DMS153 (cell line): Measurements from ENCODE around the gene SEMA3D.

ENCODE experiments used
- DNase-seq: peaks from one replicate; lab custom pipeline; 2025; lab: John Stamatoyannopoulos, UW

SEMA3D gene

DNA sequence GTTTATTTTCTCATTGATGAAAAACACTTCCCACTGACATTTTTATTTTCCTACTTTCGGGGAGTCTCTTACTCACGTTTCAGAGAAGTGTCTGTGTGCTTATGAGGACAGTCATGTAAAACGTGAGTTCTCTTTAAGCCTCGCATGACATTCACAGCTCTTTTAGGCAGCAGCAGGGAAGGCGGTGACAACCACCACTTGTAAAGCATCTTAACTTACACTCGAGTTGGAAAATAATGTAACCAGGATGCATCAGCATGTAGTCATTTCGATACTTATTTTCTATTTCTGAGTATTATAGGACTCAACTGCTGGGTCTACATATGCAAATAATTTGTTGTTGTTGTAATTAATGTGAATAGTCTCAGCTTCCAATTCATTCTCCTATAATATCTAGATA, 153.6 kb downstream of the SEMA3D start:
- DNase-seq, result no peak

DNA sequence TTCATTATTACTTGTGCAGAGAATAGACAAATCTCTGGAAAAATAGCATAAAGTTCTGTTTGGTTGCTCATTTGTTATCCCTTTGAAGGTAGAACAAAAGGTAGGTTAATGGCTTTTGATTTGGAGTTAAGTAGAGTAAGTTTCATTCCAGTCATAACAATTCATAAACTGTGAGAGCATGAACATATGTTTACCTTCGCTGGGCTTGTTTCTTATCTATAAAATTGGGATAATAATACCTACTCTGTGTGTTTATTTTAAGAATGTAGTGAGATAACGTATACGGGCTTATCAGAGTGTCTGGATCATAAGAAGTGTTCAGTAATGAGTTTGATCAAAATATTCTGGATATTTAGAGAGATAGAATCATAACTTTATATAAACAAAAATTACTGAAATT, 155.4 kb downstream of the SEMA3D start:
- no peak for DNase-seq

DNA sequence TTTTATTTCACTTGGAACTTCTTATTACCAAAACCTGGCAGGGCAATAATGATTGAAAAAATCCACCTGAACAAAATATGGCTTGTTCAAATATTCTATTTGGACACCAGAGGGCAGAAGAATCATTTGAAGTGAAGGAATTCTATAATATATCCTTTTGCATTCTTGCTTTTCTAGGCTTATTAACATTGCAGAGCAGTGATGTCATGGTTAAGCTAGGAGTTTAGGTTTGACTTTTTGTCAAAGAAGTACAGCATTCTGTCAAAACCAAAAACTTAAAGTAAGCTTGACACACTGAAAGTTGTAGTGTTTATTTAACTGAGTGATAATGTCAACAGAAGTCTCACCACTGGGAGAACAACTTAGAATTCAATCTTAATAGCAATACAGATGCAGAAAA, 156.0 kb downstream of the SEMA3D start:
- no peak for DNase-seq

DNA sequence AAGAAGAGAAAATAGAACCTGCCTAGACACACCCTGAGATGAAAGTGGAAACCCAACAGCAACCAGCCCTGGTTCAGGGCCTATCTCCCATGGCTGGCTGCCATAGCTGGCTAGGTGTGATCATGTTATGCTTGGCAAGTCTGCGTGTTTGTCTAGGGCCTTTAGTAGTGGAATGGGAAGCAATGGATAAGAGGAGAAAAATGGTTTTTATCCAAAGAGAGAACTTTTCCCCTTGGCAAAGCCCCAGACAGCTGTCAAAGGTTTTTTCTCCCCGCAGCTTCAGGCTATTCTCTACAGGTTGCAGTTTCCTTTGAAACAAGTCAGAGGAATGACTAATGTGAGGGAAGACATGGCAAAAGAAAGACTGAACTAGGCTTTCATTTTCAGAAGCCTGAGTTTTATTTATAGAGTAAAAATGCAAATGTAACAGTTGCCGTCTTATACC, 161.5 kb downstream of the SEMA3D start:
- no peak for DNase-seq

DNA sequence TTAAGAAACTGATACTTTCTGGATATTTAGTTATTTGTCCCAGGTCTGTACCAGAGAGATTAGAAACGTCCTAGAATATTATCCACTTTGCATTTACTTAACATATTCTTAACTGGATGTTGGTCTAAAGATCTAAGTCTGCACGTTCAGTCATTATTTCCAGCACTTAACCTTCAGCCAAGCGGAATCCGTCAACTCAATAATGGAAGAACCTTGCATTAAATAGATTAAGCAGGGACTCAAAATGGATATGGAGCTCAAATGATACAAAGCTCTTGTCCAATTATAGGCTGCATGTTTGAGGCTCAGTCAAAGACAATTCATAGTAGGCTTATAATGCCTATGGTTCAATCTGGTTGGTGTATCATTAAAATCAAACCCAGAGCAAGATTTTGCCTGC, 162.9 kb downstream of the SEMA3D start:
- no peak for DNase-seq

DNA sequence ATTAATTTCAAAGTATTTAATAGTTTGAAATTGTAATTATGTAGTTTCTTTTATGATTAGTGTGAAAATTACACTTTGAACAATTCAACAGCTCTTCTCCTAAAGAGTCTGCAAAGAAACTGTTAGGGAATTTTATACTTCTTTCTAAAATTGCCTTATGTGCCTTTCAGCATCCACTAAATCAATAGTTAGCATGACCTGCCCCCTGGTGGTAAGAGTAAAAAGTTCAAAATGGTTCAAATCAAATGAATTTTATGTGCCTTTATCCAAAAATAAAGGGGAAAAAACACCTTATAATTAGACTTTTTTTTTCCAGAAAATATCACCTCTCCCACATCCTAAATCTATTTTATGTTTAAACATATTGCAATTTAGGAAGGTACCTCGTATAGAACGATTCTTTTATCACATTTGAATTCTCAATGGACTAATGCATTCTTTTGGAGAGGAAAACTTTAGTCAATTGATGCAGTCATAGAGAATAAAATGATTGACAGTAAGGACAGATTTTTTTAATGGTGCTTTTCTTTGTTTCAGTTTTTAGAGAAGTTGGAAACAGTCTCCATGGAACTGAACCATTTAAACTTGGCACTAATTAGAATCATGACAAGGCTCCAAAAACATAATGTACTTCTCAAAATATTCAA, 163.7 kb downstream of the SEMA3D start:
- DNase-seq, result no peak

DNA sequence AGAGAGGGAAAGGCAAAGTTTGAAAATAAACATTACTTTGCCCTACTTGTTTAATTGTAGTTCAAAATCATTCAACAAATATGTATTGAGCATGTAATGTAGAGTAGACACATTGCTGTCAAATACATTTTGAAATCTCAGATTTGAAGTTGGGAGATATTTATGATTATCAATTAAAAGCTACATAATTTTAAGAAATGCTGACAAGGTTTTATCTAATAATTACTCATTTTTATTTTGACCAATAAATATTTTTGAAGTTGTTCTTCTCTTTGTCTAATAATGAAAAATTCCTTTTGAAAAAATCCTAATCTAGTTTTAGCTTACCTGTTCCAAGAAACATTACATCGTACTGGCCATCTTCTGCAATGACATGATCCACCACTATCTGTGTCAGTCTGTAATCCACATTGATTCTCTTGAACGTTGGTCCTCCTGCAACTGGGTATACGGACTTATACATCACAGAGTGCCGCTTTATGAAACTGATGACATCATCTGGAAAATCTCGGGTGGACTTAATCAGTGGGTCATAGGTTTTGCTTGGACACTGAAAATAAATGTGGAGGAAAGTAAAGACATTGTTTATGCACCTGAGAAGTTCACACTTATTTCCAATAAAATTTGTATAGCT, 164.7 kb downstream of the SEMA3D start:
- no peak for DNase-seq

DNA sequence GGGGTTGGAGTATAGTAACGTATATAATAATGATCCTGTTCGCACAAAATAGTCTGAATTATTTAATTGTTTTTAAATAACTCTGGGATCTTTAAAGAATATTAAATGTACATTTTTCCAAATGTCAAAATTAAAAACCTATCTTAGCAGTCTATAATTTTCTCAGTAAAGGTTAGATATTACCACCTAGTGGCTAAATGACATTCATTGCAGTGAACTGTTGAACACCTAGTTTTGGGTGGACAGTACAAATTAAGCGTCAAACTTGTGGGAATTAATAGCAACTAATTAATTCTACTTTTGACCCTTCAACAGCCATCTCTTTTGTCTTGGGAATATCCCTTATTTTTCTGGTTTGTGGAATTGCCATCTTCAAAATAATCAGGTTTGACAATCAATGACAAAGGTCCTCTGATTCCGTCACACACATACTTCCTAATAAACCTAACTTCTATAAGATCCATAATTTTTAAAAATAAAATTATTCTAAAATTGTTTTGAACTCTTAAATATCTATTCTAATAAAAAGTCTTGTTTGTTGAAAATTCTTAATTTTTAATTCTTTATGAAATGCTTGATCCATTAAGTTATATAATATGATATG, 165.7 kb downstream of the SEMA3D start:
- no peak for DNase-seq

DNA sequence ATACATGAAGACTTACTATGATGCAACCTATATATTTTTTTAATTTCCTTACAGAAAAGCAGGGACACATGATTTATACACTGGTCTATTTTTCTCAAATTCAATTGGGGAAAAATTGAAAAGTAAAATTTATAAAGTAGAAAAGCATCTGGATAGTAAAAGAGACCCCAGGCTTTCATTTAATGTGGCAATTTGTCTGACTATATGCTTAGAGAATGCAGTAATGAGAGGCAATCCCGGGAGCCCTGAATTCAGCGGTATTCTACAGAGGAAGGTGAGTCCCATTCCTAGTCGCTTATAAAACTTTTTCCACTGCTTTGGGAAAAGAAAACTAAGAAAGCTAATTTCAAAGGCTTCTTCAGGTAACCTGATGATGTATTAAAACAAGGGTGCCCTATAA, 167.1 kb downstream of the SEMA3D start:
- DNase-seq, result no peak

DNA sequence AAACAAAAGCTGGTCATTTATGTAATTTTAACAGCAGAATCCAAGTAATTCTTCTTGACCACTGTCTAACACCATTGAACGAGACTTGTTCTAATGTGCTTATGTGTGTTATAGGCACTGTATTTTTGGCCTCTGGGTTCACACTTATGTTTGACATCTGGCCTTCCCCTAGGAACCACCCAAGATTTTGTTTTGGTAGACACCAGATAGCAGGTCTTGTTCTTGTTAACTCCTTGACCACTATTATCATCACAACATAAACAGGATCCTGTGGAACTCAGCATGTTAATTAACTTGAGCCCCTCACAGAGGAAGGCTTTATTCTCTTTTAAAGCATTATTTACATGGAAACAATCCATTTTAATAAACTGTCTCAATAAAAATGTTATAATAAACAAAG, 167.7 kb downstream of the SEMA3D start:
- no peak for DNase-seq

DNA sequence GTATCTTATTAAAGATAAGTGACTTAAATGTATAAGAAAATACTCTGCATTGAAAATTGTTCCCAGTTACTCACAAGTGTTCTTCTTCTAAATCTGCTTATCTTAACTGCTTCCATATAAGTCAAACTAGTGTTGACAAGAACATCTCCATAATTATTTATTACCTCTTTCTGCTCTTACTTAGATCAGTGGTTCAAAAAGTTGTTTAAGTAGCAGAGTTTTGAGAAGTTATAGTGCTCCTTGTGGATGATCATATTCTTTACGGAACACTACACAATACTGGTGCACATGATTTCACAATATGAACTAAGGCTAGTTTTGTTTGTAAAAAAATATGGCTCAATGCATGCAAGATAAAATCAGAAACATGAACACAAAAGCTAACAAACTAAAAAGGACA, 168.4 kb downstream of the SEMA3D start:
- DNase-seq, result no peak

DNA sequence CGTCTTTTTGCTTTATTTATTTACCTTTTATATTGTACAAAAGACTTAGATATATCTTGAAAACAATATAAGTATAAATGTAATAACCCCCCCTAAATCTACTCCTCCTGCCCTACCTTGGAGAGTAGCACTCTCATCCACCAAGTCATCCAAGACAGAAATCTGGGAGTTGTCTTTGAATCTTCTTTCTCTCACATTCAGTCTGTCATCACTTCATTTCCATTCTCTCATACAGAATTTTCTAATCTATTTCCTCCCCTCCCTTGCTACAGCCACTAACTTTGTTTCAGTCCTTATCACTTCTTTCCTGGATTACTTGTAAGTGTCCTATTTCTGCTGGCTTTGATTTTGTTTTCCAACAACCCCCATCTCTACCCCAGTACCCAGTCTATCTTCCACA, 170.6 kb downstream of the SEMA3D start:
- no peak for DNase-seq

DNA sequence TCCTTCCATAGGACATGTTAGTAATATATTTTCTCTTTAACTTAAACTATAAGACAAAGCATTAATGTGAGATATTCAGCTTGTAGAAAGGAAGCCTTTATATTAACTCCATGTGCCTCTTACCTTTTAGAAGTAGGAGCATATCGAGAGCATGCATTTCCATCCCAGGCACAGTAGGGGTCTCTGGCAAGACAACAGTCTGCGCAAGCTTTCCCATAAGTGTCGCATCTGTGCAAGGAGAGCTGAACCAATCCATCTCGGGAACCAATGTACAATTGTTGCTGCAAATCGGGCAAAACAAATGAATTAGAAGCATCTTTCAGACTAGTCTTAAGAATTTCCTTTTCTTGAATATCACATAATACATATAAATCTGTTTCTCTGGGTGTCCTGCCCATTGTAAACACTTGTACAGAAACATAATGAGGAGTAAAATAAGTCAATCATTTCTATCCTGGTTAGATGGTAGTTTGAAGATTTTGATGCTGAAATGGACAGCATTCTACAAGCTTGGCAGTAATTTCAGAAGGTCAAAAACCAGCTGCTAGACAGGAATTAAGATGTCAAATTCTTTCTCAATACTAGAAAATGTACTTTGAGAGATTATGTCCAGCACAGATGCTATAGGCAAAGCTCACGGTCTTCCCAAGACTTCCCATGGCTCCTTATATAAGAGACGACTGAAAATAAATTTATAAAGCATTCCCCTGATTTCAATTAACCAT, 171.8 kb downstream of the SEMA3D start:
- DNase-seq, result no peak

DNA sequence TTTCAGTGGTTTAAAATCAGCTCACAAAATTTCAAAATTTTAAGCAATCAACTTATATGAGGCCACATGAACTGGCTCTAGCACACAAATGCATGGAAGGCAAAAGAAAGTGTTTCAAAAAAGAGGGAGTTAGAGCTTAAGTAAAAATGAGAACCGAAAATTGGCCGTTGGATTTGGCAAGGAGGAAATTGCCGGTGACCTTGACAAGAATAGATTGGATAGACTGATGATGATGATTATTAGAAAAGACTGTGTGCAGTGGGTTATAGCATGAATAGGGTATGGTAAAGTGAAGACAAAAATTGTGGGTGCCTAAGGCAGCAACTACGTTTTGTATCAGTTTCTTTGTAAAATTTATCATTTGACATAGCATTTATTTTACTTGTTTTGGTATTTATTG, 175.7 kb downstream of the SEMA3D start:
- no peak for DNase-seq

DNA sequence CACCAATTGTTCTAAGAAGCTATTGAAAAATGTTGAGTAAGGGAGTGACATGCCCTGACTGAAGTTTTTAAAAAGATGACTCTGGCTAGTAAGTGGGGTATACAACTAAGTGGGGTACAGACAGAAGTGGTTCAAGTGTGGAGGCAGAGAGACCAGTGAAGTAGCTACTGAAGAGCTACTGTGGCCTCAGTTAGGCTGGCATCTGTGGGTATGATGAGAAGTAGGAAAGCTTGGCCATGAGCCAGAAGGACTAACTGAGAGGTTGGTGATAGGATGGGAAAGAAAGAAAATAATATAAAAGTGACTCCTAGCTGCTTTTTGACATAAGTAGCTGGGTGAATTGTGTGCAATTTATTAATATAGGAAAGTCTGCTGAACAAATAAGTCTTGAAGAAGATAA, 176.6 kb downstream of the SEMA3D start:
- no peak for DNase-seq

DNA sequence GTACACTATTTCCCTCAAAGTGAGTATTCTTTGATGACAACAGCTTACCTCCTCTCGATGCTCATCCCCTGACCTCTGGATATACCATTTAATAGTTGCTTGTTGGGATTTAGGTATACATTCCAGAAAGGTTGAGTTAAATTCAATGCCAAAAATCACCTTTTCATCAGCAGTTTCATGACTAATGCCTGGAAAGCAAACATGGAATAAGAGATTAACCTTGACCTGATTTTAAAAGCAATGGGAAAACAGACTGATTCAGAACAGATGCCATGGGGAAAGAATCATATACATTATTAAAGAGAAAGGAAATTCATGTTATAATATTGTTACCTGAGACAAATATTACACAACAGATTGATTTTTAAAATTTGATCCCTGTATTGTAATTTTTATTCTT, 180.1 kb downstream of the SEMA3D start:
- DNase-seq, result no peak

DNA sequence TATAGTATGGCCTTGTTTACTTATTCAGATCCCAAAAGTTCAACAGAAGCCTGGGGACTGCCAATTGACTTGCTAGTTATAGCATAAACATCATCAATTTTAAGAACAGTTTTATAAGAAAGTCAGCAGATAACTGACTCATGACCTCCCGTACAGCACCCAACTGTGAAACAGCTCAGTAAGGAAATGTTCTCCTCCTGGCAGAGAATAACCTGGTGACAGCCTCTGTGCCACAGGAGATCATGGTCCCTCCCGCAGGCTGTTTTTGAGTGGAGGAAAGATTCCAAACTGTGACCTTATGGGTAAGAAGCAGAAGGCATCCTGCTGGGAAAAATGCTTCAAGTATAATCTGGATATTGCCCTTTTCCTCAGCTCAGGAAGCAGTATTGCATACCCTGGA, 182.5 kb downstream of the SEMA3D start:
- no peak for DNase-seq

DNA sequence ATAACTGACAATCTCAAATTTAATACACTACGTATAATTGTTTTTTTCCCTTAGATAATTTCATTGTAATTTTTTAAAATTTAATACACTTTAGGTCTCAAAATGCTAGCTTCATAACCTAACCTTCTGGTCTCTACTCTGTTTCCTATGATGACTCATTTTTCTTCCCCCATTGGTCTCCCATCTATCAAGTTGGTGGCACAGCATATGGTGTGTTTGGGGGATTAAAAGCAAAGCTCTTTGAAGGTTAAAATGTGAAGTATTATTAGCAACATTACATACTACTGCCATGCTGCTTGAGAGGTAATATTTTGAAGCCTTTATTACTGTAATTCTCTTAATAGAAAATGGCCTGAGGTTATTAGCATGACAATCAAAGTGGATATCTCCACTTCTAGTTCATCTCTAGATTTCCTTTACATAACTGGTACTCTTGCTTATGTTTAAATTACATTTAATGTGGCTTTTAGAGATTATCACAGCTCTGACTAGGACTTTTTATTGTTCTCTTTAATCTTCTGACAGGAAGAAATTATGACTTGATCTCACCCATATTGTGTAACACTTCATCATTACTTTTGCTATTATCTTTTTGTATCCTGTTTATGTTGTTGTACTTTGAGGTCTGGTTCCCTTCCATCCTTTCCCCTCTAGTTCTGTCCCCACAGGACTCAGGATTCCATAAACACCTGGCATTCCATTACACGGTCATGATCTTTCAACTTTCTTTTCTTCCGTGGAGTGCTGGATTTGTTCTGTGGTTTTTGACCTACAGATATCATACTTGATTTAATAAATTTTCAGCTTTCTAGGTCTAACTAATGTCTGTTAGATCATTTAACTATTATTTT, 185.1 kb downstream of the SEMA3D start:
- no peak for DNase-seq

DNA sequence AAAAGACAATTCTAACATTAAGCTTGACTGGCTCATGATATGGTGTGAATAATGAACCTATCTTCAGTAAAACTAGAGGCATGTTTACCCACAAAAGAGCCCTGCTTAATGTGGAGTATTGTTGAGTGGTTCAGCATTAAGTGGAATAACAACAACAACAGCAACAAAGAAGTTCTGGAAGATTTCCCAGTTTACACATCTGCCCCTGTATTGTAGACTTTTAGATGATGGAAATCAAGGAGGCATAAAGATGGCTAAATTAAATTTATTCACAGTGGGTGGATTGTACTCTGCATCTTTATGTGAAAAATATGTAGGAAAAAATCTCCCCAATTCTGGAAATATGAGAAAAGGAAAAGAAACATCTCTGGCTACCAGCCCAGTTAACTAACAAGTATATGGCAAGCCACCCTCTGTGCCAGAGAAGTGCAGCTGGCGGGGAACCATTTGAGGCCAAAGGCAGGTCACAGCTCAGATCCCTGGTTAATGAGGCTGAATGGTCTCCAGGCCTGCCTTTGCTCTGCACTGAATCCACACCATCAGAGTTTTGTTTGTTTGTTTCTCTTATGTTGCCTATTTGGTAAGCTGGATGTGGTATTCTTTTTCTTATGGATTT, 186.0 kb downstream of the SEMA3D start:
- DNase-seq, result no peak

DNA sequence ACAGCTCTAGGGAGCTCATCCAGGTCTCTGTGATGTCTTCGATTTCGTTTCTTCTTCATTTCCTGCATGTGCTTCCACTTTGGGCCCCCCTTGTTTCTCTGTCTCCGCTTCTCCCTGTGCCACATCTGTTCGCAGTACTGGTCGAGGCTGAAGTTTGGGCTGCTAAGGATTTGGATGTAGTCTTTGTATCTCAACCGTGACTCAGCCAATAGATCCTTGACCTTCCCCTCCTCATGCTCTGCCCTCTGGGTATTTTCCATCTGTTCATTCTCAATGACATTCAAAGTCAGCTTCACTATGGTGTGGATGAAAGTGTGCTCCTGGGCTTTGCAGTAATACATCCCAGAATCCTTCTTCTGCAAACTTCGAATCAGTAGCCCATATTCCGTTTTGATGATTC, 187.4 kb downstream of the SEMA3D start:
- no peak for DNase-seq

DNA sequence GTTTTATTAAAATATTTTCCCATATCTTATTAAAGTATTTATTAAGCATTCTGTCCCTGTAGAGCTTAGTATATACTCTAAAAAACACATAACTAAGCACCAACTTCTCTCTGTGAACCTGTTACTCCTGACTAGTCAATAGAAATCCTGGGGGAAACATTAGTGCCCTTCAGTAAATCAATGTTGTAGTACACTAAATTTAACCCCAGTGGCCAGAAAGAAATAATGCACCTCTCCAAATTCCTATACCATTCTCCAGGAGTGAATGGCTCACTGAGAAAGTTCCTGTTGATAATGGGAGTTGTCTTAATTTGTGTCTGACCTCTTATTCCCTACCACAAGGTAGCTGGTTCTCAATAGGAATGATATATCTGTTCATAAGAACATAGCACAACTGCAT, 188.2 kb downstream of the SEMA3D start:
- DNase-seq, result no peak

DNA sequence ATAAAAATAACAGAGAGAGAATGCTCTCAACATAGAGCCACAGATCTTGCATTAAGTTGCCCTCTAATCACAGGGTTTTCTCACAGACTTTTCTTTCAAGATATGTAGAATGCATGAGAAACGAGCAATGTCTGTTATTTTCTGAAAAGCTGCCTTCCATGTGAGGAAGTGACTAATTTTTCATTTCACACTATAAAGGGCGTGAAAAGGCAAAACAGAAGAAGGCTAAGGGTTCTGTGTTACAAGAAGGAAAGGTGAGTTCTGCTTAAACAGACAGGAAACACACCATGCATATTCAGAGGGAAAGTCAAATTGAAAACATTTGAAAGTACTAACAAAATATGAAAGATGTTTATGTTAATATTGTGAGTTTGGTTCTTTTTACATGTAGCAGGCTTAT, 189.2 kb downstream of the SEMA3D start:
- DNase-seq, result no peak
